Right hindlimb (tissue), 1 donor: ENCODE results near the gene ZDHHC22.
A peak's percentile ranks its signal among the peaks of the same experiment; 100 is the strongest.

ENCODE experiments used
- DNase-seq: peaks from one replicate; pipeline ENCODE4 v3.0.0-alpha.2; 2018

ZDHHC22 gene

DNA sequence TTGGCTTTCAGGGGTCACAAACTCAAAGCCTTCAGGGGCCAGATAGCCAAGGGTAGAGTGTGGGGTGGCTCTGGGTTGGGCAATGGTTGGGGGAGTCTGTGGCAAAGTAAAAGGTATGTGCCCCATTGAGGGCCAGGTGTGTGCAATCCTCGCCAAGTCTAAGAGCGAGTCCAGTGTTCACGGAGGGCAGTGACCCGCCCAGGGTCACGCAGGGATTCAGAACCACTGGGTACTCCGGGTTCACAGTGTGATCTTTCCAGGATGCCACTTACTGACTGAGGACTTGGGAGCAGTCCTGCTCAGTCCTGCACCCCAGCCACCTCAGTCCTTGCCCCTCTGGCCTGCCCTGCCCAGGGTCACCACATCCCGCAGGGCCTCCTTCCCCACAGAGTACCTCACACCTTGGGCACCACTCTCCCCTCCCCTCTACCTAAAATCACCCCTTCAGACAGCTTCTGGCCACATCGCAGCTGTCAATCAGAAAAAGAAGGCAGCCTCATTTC is 15.7 kb downstream of the ZDHHC22 start:
- DNase-seq, result no peak

- no peak for DNase-seq
Observed at GRCh38 chr14:77125281-77125801, 16.2 kb downstream of the ZDHHC22 start.

DNA sequence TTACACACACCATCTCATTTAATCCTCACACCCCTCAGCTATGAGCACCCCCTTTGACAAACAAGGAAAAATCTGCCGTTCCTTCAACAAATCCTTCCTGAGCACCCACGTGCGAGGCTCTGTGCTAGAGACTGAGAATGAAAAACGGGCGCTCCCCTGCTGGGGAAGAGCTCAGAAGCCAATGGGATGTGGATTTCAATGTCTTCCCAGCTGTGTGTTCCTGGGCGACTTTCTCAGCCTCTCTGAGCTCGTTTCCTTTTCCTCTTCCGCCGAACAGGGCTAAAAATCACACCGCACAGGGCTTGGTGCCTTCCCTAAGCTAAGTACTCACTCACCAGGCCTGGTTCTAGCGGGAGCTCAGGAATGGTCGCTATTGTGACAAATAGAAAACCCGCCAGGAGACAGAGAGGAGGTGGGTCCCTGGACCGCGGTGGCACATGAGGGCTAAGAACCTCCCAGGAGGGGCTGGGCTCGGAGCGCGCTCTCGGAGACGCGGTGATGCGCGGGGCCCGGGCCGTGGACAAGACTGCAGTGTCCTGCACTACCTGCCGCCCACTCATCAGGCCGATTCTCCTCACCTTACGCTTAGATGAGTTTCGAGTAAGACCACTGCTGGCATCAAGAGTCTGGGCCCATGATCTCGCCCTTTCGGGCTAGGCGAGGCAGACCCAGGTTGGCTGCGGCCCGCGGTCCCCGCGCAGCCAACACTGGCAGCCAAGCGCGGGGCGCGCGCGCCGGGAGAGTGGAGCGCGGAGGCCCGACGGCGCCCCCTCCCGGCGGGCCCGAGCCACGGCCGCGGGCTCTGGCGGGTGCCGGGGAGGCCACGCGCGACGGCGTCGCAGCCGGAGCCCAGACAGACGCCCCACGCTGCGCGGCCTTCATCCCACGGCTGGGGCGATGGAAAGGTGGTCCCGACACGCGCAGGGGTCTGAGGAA is 17.0 kb downstream of the ZDHHC22 start:
- DNase-seq, result peak; percentile 42

DNA sequence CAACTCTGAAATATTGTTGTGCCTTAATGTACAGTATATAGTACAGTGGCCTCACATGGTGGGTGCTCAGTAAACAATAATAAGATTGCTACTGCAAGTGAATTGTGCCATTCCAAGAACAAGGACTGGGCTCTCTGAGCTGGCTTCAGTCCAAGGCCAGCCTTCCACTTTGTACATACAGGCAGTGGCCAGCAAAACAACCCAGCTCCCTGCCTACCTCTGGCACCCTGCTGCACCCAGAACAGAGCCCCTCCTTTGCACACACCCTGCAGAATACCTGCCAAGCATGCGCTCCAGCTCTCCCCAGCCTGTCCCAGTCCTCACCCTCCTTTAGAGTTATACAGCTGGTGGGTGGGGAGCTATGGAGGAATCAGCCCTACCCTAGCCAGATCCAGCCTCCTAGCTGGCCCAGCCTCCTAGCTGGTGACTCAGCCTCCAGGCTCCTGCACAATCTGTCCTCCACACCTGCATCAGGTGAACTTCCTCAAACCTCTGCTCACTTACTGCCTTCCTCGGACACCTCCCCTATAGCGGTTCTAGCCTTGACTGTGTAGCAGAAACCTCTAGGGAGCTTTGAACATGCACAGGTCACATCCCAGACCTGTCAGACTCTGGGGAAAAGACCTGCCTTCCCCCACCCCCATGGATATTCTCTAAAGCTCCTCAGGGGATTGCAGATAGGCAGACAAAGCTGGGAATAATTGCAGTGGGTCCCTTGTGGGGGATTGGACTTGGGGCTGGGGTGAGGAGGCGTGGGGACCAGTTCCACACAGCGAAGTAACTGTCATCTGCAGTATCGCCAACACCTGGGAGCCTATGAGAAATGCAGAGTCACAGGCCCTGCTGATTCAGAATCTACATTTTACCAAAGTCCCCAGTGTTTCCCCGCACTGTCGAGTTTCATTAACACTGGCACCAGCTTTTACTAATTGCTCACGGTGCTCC is 17.9 kb downstream of the ZDHHC22 start:
- no peak for DNase-seq

GRCh38 chr14:77122526-77123125 is 19.0 kb downstream of the ZDHHC22 start:
- no peak for DNase-seq

DNA sequence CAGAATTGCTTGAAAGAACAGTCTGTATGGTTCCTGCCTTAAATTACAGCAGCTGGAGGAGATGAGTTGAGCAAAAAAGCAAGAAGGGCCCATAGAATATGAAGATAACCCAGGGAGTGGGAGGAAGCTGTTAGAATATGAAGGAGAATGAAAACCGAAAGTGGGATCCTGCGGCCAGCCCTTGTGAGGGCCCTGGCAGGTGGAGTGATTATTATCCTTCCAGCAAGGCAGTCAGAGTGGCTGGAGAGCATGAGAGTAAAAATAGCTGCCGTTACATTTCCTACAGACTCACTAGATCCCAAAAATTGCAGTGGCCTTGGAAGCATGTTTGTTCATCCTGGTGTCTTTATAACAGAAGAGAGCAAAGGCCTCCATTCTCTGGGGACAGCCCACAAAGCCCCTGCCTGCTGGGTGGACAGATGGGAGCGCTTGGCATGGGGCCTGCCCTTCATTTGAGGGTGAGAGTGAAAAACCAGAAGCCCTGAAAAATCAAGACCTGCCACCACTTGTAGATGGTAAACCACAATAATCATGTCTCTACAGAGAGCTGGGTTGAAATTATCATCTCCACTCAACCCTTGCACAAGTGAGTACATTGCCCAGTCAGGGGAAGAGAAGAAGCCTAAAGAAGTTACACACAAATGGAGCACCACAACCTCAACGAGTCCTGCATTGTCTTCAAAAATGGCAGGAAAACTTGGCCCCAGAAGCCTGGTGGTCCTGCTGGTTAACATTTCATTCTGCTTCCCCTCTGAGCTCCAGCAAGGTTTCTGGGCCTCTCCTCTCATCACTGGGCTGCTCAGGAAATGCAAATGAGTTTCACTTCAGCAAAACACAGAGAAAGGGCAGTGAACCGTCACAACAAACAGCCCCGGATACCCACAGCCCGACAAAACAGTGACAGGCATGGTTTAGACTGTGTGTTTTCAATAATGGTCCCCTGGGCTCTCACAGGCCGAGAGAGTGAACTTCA is 20.5 kb downstream of the ZDHHC22 start:
- DNase-seq, result no peak

GRCh38 chr14:77119851-77120250 is 21.7 kb downstream of the ZDHHC22 start:
- DNase-seq, result no peak

DNA sequence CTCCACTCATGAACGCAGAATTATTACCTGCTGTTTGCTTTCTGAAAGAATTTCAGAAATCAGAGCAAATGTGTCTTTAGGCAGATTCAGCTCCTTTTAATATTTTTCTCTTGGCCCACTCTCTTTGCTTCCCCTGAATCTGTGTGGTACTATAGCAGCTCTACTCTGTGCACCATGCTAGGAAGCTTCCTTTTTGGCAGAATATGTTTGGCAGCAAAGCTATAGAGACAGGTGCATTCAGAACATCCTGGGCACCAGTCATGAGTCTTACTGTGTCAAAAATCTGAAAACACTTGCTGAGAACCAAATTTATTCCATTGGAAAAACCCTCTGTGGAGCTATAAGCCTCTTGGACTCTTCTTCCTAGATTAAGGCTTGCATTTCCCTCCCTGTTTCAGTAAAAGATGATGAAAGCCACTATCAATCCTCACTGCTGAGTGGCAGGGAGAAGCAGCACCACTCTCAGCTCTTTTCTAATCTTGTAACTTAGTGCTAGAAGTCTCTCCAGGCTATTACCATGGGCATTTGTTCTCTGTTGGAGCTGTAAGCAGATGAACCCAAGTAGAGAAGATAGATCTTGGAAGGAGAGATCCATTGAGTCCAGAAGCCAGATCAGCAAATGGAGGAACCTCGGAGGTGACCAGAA is 25.3 kb downstream of the ZDHHC22 start:
- DNase-seq, result no peak

- no peak for DNase-seq
Observed at GRCh38 chr14:77114609-77115008, 27.0 kb downstream of the ZDHHC22 start.

- DNase-seq, result no peak
Observed at GRCh38 chr14:77113644-77114043, 27.9 kb downstream of the ZDHHC22 start.

- no peak for DNase-seq
Observed at GRCh38 chr14:77111021-77111420, 30.6 kb downstream of the ZDHHC22 start.

GRCh38 chr14:77110286-77110685 is 31.3 kb downstream of the ZDHHC22 start:
- DNase-seq, result no peak

- no peak for DNase-seq
Observed at GRCh38 chr14:77109656-77110055, 31.9 kb downstream of the ZDHHC22 start.

DNA sequence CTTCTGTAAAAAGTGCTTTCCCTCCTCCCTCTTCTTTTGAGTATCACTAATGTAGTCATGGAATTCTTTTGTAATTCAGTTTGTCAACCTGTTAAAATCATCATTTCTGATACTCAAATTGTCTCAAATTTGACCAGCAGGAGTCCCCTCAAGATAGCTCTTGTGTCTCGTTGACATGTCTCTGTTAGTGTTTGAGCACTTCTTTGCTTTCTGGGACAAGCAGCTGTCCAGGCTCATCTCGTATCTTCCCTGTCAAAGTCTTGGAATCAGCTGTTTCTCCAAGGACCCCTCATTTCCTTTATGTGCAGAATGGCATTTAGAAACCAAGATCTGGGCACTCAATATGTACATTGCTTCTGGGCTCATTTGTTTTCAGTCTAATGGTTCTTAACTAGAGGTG is 32.8 kb downstream of the ZDHHC22 start:
- DNase-seq, result no peak

DNA sequence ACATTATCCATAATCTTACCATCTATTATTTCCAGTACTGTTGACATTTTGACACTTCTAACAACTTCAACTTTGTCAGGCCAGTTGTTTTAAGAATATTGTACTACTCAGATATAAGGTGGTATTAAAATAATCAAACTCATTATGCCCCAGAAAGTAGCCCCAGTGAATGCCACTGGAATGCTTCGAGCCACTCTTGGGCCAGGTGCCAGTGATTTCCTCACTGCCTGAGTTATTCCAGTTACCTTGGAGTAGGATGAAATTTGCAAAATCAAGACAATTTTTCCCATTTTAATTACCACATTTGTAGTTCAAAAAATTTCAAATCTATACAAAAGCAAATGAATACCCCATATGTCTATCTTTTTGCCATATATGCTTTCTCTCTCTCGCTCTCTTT is 34.4 kb downstream of the ZDHHC22 start:
- DNase-seq, result no peak

DNA sequence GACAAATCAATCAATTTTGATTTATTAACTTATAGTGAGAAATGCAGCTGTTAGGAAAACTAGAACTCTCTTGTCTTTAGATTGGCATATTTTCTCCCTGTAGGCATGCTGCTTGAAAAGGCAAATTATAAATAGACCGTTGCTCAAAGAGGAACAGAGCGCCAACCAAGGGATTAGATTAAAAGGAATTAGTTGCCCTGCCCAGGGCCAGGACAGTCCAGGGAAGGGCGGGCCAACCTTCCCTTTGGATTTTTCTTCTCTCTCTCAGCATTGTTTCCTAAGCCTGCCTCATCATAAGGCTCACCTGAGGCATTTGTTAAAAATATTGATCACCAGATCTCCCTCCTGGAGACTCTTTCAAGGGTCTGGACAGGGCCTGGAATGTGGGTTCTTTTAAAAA is 34.9 kb downstream of the ZDHHC22 start:
- DNase-seq, result no peak

- DNase-seq, result no peak
Observed at GRCh38 chr14:77105145-77105939, 36.2 kb downstream of the ZDHHC22 start.

GRCh38 chr14:77104393-77104792 is 37.2 kb downstream of the ZDHHC22 start:
- DNase-seq, result no peak

GRCh38 chr14:77103951-77104350 is 37.6 kb downstream of the ZDHHC22 start:
- no peak for DNase-seq

- no peak for DNase-seq
Observed at GRCh38 chr14:77103475-77103874, 38.1 kb downstream of the ZDHHC22 start.
